ENCODE results near the gene ST7.
"Not testable (repeated sequence)": the region's sequence is repeated elsewhere in the genome, so short reads cannot be mapped to it uniquely, and the experiment has no call there.

The ST7 gene

DNA sequence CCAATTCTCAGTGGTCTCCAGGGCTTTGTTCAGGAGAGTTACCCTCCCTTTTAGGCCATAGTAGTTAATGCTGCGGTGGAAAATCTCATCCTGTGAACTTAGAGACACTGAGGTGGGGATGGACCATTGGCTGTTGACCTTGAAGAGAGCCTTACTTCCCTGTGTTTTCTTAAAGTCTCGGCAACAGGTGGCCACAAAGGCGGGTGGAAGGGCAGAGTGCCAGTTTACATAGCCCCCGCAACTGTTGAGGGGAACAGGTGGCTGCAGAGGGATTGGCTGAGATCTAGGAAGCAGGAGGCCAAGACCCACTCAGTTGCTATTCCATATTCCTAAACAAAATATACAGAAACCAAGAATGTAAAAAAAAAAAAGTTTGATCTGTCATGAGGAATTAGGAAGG is 160.6 kb downstream of the ST7 start:
- TF ChIP-seq, protein P1, sequence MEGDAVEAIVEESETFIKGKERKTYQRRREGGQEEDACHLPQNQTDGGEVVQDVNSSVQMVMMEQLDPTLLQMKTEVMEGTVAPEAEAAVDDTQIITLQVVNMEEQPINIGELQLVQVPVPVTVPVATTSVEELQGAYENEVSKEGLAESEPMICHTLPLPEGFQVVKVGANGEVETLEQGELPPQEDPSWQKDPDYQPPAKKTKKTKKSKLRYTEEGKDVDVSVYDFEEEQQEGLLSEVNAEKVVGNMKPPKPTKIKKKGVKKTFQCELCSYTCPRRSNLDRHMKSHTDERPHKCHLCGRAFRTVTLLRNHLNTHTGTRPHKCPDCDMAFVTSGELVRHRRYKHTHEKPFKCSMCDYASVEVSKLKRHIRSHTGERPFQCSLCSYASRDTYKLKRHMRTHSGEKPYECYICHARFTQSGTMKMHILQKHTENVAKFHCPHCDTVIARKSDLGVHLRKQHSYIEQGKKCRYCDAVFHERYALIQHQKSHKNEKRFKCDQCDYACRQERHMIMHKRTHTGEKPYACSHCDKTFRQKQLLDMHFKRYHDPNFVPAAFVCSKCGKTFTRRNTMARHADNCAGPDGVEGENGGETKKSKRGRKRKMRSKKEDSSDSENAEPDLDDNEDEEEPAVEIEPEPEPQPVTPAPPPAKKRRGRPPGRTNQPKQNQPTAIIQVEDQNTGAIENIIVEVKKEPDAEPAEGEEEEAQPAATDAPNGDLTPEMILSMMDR (IDR thresholded peaks at IDR 0.05; ENCODE audit: low read depth, low read length): no peak
- DNase-seq (ENCODE audit: low read depth, low spot score): no peak
- no peak overlapping the region for H3K4me3 ChIP-seq (ENCODE audit: low read depth, low read length)
- in situ Hi-C loops (cut with HindIII; ENCODE audit: low sequenced_read_pairs): no loop called here

DNA sequence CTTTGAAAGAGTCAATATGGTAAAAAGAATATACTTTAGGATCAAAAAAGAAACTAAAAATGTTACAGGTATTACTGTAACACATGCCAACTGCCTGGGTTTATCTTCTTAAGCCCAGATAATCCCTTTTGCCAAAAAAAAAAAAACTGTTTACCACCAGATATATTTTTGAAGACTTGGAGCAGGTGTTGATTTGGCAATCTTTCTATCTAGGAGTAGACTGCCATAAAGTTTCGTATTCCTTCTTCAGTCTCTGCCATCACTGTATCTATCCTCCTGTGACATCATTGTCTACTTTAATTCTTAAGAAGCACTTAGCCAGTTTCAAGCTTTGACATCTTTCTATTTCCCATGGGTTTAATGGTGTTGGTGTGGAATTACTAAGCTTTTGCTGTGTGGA is 161.0 kb downstream of the ST7 start:
- no peak for DNase-seq (ENCODE audit: low read depth, low spot score)
- TF ChIP-seq, protein P1 (IDR thresholded peaks at IDR 0.05; ENCODE audit: low read depth, low read length): no peak
- in situ Hi-C loops (cut with HindIII; ENCODE audit: low sequenced_read_pairs): no loop called here
- no peak overlapping the region for H3K4me3 ChIP-seq (ENCODE audit: low read depth, low read length)

DNA sequence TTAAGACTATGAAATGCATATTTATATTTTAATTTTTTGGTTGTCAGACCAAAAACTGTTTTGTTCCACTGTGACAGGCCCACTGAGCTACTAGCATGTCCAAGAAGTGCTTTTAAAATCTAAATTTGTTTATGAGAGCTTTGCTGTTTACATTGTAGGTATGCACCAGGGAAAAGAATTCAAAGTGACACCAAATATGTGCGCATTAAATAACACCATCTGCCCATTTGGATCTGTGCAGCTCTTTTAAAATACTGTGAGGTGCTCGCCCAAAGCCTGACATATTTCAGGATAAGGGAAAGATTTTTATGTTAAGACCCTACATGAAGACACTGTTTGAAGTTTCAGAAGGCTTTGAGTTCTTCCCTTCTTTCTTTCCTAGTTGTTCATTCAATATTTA is 162.9 kb downstream of the ST7 start:
- DNase-seq (ENCODE audit: low read depth, low spot score): no peak
- in situ Hi-C loops (cut with HindIII; ENCODE audit: low sequenced_read_pairs): no loop called here
- TF ChIP-seq, protein P1 (IDR thresholded peaks at IDR 0.05; ENCODE audit: low read depth, low read length): no peak

DNA sequence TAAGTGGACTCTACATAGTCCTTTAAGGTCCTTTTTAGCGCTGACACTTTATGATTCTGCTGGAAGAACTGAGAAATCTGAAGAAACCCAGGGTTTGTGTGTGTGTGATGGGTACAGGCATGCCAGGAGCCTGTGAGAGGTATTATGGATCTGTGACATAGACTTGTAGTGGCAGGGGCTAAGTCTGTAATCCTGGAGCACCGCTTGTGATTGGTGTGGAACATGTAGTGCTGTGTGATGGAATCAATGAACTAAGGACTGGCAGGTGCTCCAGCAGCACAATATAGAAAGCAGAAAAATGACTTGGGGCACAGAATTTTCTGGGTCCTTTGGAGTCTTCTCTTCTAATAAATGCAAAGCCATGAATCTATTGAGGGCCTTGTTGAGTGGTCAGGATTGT is 163.9 kb downstream of the ST7 start:
- TF ChIP-seq, protein P1 (IDR thresholded peaks at IDR 0.05; ENCODE audit: low read depth, low read length): no peak
- no peak for DNase-seq (ENCODE audit: low read depth, low spot score)
- in situ Hi-C loops (cut with HindIII; ENCODE audit: low sequenced_read_pairs): no loop called here
- H3K4me3 ChIP-seq (ENCODE audit: low read depth, low read length): no peak overlapping the region

More for the DNA sequence above, 162.9 kb downstream of the ST7 start:
- no peak overlapping the region for H3K4me3 ChIP-seq (ENCODE audit: low read depth, low read length)

DNA sequence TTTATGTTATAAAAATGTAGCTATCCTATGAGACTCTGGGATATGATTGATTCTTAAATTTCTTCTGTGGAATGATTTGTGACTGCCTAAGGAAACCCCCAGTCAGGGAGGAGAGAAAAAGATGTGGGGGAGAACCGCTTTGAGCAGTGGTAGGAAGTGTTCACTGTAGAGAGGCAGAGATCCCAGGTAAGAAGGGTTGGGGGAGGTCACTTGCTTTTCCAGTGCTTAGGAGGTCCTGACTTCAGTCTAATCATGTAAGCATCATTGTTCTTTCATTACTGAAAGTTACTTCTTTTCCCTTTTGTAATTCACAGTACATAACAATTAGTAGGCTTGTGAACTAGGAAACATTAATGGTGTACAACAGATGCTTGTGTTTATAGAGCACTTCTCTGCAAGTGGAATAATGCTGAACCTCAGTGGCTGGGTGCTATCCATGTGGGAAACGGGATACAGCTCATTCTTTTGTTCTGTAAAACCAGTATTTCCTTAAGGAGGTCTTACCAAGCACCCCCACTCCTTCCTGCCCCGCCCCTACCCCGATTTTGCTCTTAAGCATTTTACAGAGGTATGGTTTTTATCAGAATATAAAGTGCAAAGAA is 165.4 kb downstream of the ST7 start:
- in situ Hi-C loops (cut with HindIII; ENCODE audit: low sequenced_read_pairs): no loop called here
- no peak for DNase-seq (ENCODE audit: low read depth, low spot score)
- H3K4me3 ChIP-seq (ENCODE audit: low read depth, low read length): no peak overlapping the region
- TF ChIP-seq, protein P1 (IDR thresholded peaks at IDR 0.05; ENCODE audit: low read depth, low read length): no peak

DNA sequence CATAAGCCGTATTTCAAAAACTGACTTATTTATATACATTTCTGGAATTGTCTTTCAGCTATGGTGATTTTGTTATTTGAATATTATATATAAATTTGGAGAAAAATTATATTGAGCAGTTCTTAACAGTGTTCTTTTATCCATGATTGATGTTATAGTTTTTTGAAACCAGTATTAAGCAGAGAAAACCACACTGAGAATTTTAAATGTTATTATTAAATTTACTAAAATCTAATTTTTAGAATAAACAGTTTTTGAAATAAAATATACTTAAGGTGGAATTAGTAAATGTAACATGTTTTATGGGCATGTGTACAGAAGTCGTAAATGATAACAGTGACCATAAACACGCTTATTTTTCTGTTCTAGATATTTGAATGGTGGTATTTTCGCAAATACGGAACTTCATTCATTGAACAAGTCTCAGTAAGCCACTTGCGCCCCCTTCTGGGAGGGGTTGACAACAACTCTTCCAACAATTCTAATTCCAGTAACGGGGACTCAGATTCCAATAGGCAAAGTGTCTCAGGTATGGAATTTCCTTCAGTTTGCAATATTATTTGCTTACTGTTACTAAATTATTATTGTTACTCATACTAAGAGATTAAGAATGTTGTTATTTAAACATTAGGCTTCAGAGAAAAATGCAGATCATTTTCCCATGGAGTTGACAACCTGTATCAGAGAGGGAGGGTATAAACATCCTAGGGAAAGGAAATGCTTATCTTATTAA is 166.1 kb downstream of the ST7 start:
- in situ Hi-C loops (cut with HindIII; ENCODE audit: low sequenced_read_pairs): no loop called here
- TF ChIP-seq, protein P1 (IDR thresholded peaks at IDR 0.05; ENCODE audit: low read depth, low read length): peak; percentile 81
- peak; percentile 79 for DNase-seq (ENCODE audit: low read depth, low spot score)
- H3K4me3 ChIP-seq (ENCODE audit: low read depth, low read length): no peak overlapping the region

DNA sequence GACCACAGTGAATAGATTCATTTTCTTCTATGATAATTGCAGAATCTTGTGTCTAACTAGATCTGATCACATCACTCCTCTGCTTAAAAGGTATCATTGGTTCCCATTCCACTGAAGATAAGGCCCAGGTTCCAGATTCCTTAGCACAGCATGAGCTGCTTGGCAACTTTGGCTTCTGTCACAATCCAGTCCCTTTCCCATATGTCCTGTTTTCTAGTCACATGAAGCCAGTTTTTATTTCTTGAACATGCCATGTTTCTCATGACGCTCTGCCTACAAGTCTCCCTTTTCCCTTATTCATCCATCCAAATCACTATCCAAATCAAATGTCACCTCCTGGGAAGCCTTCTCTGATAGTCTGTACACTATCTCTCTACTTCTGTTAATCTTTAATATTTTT is 167.0 kb downstream of the ST7 start:
- H3K4me3 ChIP-seq (ENCODE audit: low read depth, low read length); in situ Hi-C loops (cut with HindIII; ENCODE audit: low sequenced_read_pairs); DNase-seq (ENCODE audit: low read depth, low spot score): not testable (repeated sequence)

DNA sequence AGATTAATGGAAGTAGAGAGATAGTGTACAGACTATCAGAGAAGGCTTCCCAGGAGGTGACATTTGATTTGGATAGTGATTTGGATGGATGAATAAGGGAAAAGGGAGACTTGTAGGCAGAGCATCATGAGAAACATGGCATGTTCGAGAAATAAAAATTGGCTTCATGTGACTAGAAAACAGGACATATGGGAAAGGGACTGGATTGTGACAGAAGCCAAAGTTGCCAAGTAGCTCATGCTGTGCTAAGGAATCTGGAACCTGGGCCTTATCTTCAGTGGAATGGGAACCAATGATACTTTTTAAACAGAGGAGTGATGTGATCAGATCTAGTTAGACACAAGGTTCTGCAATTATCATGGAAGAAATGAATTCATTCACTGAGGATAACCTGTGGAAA is 168.7 kb downstream of the ST7 start:
- in situ Hi-C loops (cut with HindIII; ENCODE audit: low sequenced_read_pairs): not testable (repeated sequence)

More for the DNA sequence above, 168.7 kb downstream of the ST7 start:
- not testable (repeated sequence) for H3K4me3 ChIP-seq (ENCODE audit: low read depth, low read length); DNase-seq (ENCODE audit: low read depth, low spot score)

Data from astrocyte of the spinal cord (primary cell).